ENCODE results near the gene CPM. TPM values are rescaled to one million over a fixed set of nuclear protein-coding genes. Genes with fewer than 3 reads are reported as not detected.

Gene CPM
- total RNA-seq, 1 experiment from 2014 or later, result 4.2 TPM

- no peak for TF ChIP-seq EZH2 (IDR thresholded peaks at IDR 0.05; ENCODE audit: low read depth)
- no peak for TF ChIP-seq CTCF (conservative IDR thresholded peaks at IDR 0.05)
- Histone ChIP-seq H3K4me3 (no peak overlapping the region), H4K20me1 (ENCODE audit: insufficient read depth) (no peaks in the 10 kb centered on the region), H3K9me3 (ENCODE audit: insufficient read depth, low read depth) (no peaks in the 10 kb centered on the region; the same call in 1 of the 2 replicates), H3K36me3 (ENCODE audit: low read depth) (no peaks in the 10 kb centered on the region), H3K79me2 (ENCODE audit: low read depth) (no peaks in the 10 kb centered on the region), H3K9me2 (ENCODE audit: insufficient read depth) (no peaks in the 10 kb centered on the region), H3K4me1 (replicated peaks; ENCODE audit: insufficient read depth) (no peaks in the 10 kb centered on the region), H3F3A (ENCODE audit: insufficient read depth, low read depth) (no peaks in the 10 kb centered on the region), H3K27ac (no peak overlapping the region), H3K27me3 (ENCODE audit: insufficient read depth, low read depth) (no peaks in the 10 kb centered on the region), H2AFZ (no peak overlapping the region), H3K4me2 (no peak overlapping the region)
- no peak for DNase-seq
- no TSS peak for BruUV-seq (replicated peaks)
- intact Hi-C loops (cut with micrococcal nuclease; ENCODE audit: unreplicated experiment), result no loop called here
- CTCF ChIA-PET, result no interaction called here
- POLR2A ChIA-PET (ENCODE audit: unreplicated experiment), result no interaction called here
Observed at GRCh38 chr12:68885381-68885780, 47.6 kb downstream of the CPM start.

- H3K27me3 ChIP-seq (ENCODE audit: insufficient read depth, low read depth), result no peaks in the 10 kb centered on the region
- TF ChIP-seq EZH2 (IDR thresholded peaks at IDR 0.05; ENCODE audit: low read depth) (no peak), CTCF (conservative IDR thresholded peaks at IDR 0.05) (no peak)
- no peak overlapping the region for H3K4me3 ChIP-seq
- no peaks in the 10 kb centered on the region for H3K79me2 ChIP-seq (ENCODE audit: low read depth)
- H3K9me2 ChIP-seq (ENCODE audit: insufficient read depth), result no peaks in the 10 kb centered on the region
- no peak overlapping the region for H3K27ac ChIP-seq
- H3K9me3 ChIP-seq (ENCODE audit: insufficient read depth, low read depth), result no peaks in the 10 kb centered on the region; the same call in 1 of the 2 replicates
- intact Hi-C loops (cut with micrococcal nuclease; ENCODE audit: unreplicated experiment), result no loop called here
- H3K36me3 ChIP-seq (ENCODE audit: low read depth), result no peaks in the 10 kb centered on the region
- H4K20me1 ChIP-seq (ENCODE audit: insufficient read depth), result no peaks in the 10 kb centered on the region
- no peak overlapping the region for H2AFZ ChIP-seq
- ChIA-PET CTCF (no interaction called here), POLR2A (ENCODE audit: unreplicated experiment) (no interaction called here)
- no peak overlapping the region for H3K4me2 ChIP-seq
- H3K4me1 ChIP-seq (replicated peaks; ENCODE audit: insufficient read depth), result no peaks in the 10 kb centered on the region
- no peaks in the 10 kb centered on the region for H3F3A ChIP-seq (ENCODE audit: insufficient read depth, low read depth)
- no TSS peak for BruUV-seq (replicated peaks)
- DNase-seq, result peak; percentile 34 to 39
Observed at GRCh38 chr12:68884251-68884650, 48.7 kb downstream of the CPM start.

GRCh38 chr12:68883151-68883550 lies 49.8 kb downstream of the CPM start:
- Histone ChIP-seq H2AFZ (no peak overlapping the region), H3K9me2 (ENCODE audit: insufficient read depth) (no peaks in the 10 kb centered on the region), H3K4me2 (no peak overlapping the region), H3K4me1 (replicated peaks; ENCODE audit: insufficient read depth) (no peaks in the 10 kb centered on the region), H4K20me1 (ENCODE audit: insufficient read depth) (no peaks in the 10 kb centered on the region), H3K36me3 (ENCODE audit: low read depth) (no peaks in the 10 kb centered on the region), H3K27ac (no peak overlapping the region), H3K9me3 (ENCODE audit: insufficient read depth, low read depth) (no peaks in the 10 kb centered on the region; the same call in 1 of the 2 replicates), H3F3A (ENCODE audit: insufficient read depth, low read depth) (no peaks in the 10 kb centered on the region), H3K79me2 (ENCODE audit: low read depth) (no peaks in the 10 kb centered on the region), H3K27me3 (ENCODE audit: insufficient read depth, low read depth) (no peaks in the 10 kb centered on the region), H3K4me3 (no peak overlapping the region)
- no TSS peak for BruUV-seq (replicated peaks)
- TF ChIP-seq CTCF (conservative IDR thresholded peaks at IDR 0.05) (no peak), EZH2 (IDR thresholded peaks at IDR 0.05; ENCODE audit: low read depth) (no peak)
- ChIA-PET CTCF (no interaction called here), POLR2A (ENCODE audit: unreplicated experiment) (no interaction called here)
- no peak for DNase-seq
- intact Hi-C loops (cut with micrococcal nuclease; ENCODE audit: unreplicated experiment), result no loop called here
